Astrocyte (in vitro differentiated cells and primary cell): ENCODE measurements around the gene HBA1. TPM values are rescaled to one million over a fixed set of nuclear protein-coding genes. Genes with fewer than 3 reads are reported as not detected.

Source experiments
- DNase-seq: peaks from one replicate; pipeline ENCODE4 v3.0.0-alpha.2; 2010; ENCODE audit warnings: low read depth
- FAIRE-seq: peaks from 2 replicates; lab custom pipeline; 2011; peaks lifted over from hg19 to GRCh38; lab: Jason Lieb, UNC
- H2AFZ ChIP-seq: 2 replicates; pipeline ENCODE4 v1.6.0; 2012; ENCODE audit warnings: low read depth, low read length, inconsistent platforms
- H3K27ac ChIP-seq: 2 replicates; pipeline ENCODE4 v1.5.1; 2011; ENCODE audit warnings: low read depth, low read length, inconsistent platforms
- H3K27me3 ChIP-seq: 2 replicates; pipeline ENCODE4 v1.6.0; 2011; ENCODE audit warnings: low read length, inconsistent platforms; ENCODE audit not compliant: insufficient read depth
- H3K36me3 ChIP-seq: 2 replicates; pipeline ENCODE4 v1.5.1; 2011; ENCODE audit warnings: low read length, inconsistent platforms; ENCODE audit not compliant: insufficient read depth
- H3K4me1 ChIP-seq: 2 replicates; pipeline ENCODE4 v1.5.1; 2011; ENCODE audit warnings: low read length, inconsistent platforms; ENCODE audit not compliant: insufficient read depth
- H3K4me2 ChIP-seq: 2 replicates; pipeline ENCODE4 v1.6.0; 2012; ENCODE audit warnings: low read length, inconsistent platforms
- H3K4me3 ChIP-seq: 2 replicates; pipeline ENCODE4 v1.5.1; 2011; ENCODE audit warnings: low read depth, mild to moderate bottlenecking, low read length, inconsistent platforms; ENCODE audit not compliant: insufficient read depth
- H3K79me2 ChIP-seq: 2 replicates; pipeline ENCODE4 v1.6.0; 2012; ENCODE audit warnings: mild to moderate bottlenecking, low read length, inconsistent platforms; ENCODE audit not compliant: insufficient read depth
- H3K9ac ChIP-seq: 2 replicates; pipeline ENCODE4 v1.6.0; 2012; ENCODE audit warnings: mild to moderate bottlenecking, low read length, inconsistent platforms
- H3K9me3 ChIP-seq: 2 replicates; pipeline ENCODE4 v1.5.1; 2012; ENCODE audit warnings: low read depth, mild to moderate bottlenecking, low read length, inconsistent platforms; ENCODE audit not compliant: insufficient read depth
- H4K20me1 ChIP-seq: 2 replicates; pipeline ENCODE4 v1.6.0; 2012; ENCODE audit warnings: low read length, inconsistent platforms; ENCODE audit not compliant: insufficient read depth
- H3K27ac Mint-ChIP-seq: one replicate; pipeline ENCODE4 v1.8.0; 2021; ENCODE audit warnings: mild to moderate bottlenecking, mixed read lengths; ENCODE audit not compliant: unreplicated experiment
- H3K27me3 Mint-ChIP-seq: one replicate; pipeline ENCODE4 v1.8.0; 2021; ENCODE audit warnings: low read depth, mixed read lengths; ENCODE audit not compliant: unreplicated experiment
- H3K36me3 Mint-ChIP-seq: one replicate; pipeline ENCODE4 v1.8.0; 2021; ENCODE audit warnings: low read depth, mixed read lengths; ENCODE audit not compliant: unreplicated experiment
- H3K4me1 Mint-ChIP-seq: one replicate; pipeline ENCODE4 v1.8.0; 2021; ENCODE audit warnings: low read depth, mixed read lengths; ENCODE audit not compliant: unreplicated experiment
- H3K4me3 Mint-ChIP-seq: one replicate; pipeline ENCODE4 v1.8.0; 2021; ENCODE audit warnings: mild to moderate bottlenecking, moderate library complexity, mixed read lengths; ENCODE audit not compliant: unreplicated experiment
- H3K9me3 Mint-ChIP-seq: one replicate; pipeline ENCODE4 v1.8.0; 2021; ENCODE audit warnings: mild to moderate bottlenecking, mixed read lengths; ENCODE audit not compliant: unreplicated experiment
- EZH2 ChIP-seq: IDR thresholded peaks from 2 replicates; pipeline ENCODE4 v1.6.1; 2012; ENCODE audit warnings: mild to moderate bottlenecking, low read length, inconsistent platforms; ENCODE audit not compliant: insufficient read depth
- total RNA-seq: library from RNA; stranded (reverse); gene quantifications from 2 replicates; pipeline ENCODE4 v1.2.1, GENCODE V29; 2021
- TF ChIP-seq, protein P1 (sequence below): IDR thresholded peaks from 2 replicates; pipeline ENCODE4 v1.5.1; 2011; ENCODE audit warnings: low read depth, mild to moderate bottlenecking, inconsistent platforms, low read length, moderate library complexity; ENCODE audit not compliant: insufficient read depth

Gene HBA1
- total RNA-seq, 1 donor from 2014 or later = not detected

DNA sequence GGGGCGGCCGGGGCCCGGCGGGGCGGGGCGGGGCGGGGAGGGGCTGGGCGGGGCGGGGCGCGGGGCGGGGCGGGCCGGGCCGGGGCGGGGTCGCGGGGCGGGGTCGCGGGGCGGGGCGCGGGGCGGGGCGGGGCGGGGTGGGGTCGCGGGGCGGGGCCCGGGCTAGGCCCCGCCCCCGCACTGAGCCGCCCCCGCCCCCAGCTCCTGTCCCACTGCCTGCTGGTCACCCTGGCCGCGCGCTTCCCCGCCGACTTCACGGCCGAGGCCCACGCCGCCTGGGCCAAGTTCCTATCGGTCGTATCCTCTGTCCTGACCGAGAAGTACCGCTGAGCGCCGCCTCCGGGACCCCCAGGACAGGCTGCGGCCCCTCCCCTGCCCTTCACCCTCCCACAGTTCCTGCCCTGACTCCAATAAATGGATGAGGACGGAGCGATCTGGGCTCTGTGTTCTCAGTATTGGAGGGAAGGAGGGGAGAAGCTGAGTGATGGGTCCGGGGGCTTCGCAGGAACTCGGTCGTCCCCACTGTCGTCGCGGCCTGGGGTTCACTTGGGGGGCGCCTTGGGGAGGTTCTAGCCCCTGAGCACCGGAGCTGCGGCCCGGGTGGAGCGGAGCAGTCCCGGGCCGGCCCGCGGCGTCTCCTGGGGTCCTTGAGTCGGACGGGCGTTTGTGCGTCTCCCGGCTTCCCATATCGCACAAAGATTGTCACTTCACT, 11.5 kb upstream of the HBA1 start:
- Histone ChIP-seq H3K4me3 (no peak overlapping the region), H3K4me1 (peaks cover 6% of the 10 kb centered on the region), H3K9ac (no peak overlapping the region), H3K4me2 (peak overlapping the region; percentile 48), H3K79me2 (no peaks in the 10 kb centered on the region), H3K36me3 (no peaks in the 10 kb centered on the region), H2AFZ (no peak overlapping the region), H3K27ac (no peak overlapping the region), H4K20me1 (no peaks in the 10 kb centered on the region), H3K9me3 (peaks cover 2% of the 10 kb centered on the region), H3K27me3 (peaks cover 38% of the 10 kb centered on the region)
- FAIRE-seq = no peak
- DNase-seq = no peak
- H3K4me1 Mint-ChIP-seq = no peaks in the 10 kb centered on the region
- peaks cover 45% of the 10 kb centered on the region for H3K27me3 Mint-ChIP-seq
- H3K36me3 Mint-ChIP-seq = no peaks in the 10 kb centered on the region
- H3K4me3 Mint-ChIP-seq = no peak overlapping the region
- no peak for TF ChIP-seq EZH2
- TF ChIP-seq, protein P1, sequence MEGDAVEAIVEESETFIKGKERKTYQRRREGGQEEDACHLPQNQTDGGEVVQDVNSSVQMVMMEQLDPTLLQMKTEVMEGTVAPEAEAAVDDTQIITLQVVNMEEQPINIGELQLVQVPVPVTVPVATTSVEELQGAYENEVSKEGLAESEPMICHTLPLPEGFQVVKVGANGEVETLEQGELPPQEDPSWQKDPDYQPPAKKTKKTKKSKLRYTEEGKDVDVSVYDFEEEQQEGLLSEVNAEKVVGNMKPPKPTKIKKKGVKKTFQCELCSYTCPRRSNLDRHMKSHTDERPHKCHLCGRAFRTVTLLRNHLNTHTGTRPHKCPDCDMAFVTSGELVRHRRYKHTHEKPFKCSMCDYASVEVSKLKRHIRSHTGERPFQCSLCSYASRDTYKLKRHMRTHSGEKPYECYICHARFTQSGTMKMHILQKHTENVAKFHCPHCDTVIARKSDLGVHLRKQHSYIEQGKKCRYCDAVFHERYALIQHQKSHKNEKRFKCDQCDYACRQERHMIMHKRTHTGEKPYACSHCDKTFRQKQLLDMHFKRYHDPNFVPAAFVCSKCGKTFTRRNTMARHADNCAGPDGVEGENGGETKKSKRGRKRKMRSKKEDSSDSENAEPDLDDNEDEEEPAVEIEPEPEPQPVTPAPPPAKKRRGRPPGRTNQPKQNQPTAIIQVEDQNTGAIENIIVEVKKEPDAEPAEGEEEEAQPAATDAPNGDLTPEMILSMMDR = no peak
- peaks cover 6% of the 10 kb centered on the region for H3K9me3 Mint-ChIP-seq
- H3K27ac Mint-ChIP-seq = no peak overlapping the region

DNA sequence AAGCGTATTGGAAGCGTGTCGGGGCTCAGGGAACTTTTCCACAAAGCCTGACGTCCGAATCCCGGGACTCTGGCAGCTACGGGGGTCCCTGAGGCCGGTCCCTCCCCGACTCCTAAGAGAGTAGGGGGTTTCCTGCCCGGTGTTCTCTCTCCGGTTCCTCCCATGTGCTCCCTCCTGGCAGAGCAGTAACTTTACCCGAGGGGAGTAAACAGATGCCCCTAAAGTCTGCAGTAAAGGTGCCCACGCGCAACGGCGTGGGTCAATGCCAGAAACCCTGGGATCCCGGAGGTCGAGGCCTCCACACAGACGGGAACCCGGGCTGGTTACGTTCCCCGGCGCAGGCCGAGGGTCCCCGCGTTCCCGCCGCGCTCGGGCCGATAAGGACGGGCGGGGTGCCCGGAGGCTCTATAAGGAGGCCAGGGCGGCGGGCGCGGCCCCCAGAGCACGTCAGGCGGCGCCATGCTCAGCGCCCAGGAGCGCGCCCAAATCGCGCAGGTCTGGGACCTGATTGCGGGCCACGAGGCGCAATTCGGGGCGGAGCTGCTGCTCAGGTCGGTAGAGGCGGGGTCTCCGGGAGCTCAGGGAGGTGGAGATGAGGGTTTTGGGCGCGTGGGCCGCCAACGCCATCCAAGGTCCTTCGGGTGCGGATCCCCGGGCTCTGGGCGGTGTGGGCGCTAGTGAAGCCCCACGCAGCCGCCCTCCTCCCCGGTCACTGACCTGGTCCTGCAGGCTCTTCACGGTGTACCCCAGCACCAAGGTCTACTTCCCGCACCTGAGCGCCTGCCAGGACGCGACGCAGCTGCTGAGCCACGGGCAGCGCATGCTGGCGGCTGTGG, 10.7 kb upstream of the HBA1 start, which contains the start of gene HBM:
Gene HBM (plus strand): TSS at position 440 of the 836 bp plus-strand sequence. CDS start 20 bp downstream, at position 460.
- H3K79me2 ChIP-seq = no peaks in the 10 kb centered on the region
- peaks cover 6% of the 10 kb centered on the region for H3K4me1 ChIP-seq
- H3K4me1 Mint-ChIP-seq = peaks cover 2% of the 10 kb centered on the region
- no peak within 1 kb of the TSS for H3K27ac ChIP-seq
- H4K20me1 ChIP-seq = no peaks in the 10 kb centered on the region
- no peak within 1 kb of the TSS for H2AFZ ChIP-seq
- no peak within 1 kb of the TSS for H3K27ac Mint-ChIP-seq
- H3K36me3 ChIP-seq = no peaks in the 10 kb centered on the region
- FAIRE-seq (no peak), DNase-seq (no peak)
- no peak within 1 kb of the TSS for H3K4me3 ChIP-seq
- H3K4me2 ChIP-seq = peak within 1 kb of the TSS; percentile 48
- peak; percentile 84 for TF ChIP-seq EZH2
- TF ChIP-seq, protein P1 = no peak
- H3K36me3 Mint-ChIP-seq = no peaks in the 10 kb centered on the region
- peaks cover 10% of the 10 kb centered on the region for H3K9me3 Mint-ChIP-seq
- H3K4me3 Mint-ChIP-seq = no peak within 1 kb of the TSS
- H3K27me3 ChIP-seq = peaks cover 39% of the 10 kb centered on the region
- no peak within 1 kb of the TSS for H3K9ac ChIP-seq
- peaks cover 50% of the 10 kb centered on the region for H3K27me3 Mint-ChIP-seq
- peaks cover 2% of the 10 kb centered on the region for H3K9me3 ChIP-seq
